HT-29 (cell line): ENCODE measurements around the gene ELMO3. TPM values are rescaled to one million over a fixed set of nuclear protein-coding genes. Genes with fewer than 3 reads are reported as not detected.

Experiments
- DNase-seq: peaks from one replicate; pipeline ENCODE4 v3.0.0-alpha.2; 2015; ENCODE audit warnings: low spot score
- total RNA-seq: library from RNA; depleted of rRNA; stranded (reverse); fragments of >200 nt; shearing (Covaris generic); gene quantifications from 2 replicates; pipeline ENCODE4 v1.2.3, GENCODE V29; 2014

The ELMO3 gene
- total RNA-seq, 1 experiment from 2014 or later: 57.4 TPM

DNA sequence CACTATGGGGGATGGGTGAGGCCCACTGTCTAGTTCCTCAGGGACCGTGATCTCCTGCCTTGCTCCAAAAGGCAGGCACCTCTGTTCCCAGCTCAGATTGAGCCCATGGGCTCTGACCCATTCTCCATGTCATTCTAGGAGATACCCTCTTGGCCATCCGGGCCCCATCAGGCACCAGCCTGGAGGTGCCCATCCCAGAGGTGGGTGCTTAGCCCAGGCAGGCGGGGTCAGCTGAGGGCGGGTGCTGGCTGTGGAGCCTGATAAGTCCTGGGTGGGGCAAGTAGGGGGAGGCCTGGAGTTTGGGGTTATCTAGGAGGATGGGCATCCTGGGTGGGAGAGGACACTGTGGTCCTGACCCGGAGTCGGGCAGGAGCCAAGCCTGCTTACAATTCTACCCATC lies 4.7 kb upstream of the ELMO3 start:
- DNase-seq: no peak

- DNase-seq: no peak
Observed at GRCh38 chr16:67195676-67196075, 3.3 kb upstream of the ELMO3 start.

- DNase-seq: no peak
Observed at GRCh38 chr16:67196881-67197280, 2.0 kb upstream of the ELMO3 start.

DNA sequence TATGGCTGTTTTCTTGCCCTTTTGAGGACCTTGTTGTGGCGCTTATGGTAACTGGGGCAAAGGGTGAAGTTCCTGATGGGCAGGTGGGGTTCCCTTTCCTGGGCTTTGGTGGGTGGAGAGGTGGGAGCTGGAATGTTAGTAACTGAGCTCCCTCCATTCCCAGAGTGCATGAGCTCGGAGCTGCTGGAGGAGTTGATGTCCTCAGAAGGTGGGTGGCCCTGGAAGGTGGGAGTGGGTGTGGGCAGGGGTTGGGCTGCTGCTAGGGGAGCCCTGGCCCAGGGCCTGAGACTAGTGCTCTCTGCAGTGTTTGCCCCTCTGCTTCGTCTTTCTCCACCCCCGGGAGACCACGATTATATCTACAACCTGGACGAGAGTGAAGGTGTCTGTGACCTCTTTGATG lies 1.2 kb upstream of the ELMO3 start:
- no peak for DNase-seq

- peak; percentile 82 for DNase-seq
Observed at GRCh38 chr16:67198238-67198734, 645 bp upstream of the ELMO3 start.

DNA sequence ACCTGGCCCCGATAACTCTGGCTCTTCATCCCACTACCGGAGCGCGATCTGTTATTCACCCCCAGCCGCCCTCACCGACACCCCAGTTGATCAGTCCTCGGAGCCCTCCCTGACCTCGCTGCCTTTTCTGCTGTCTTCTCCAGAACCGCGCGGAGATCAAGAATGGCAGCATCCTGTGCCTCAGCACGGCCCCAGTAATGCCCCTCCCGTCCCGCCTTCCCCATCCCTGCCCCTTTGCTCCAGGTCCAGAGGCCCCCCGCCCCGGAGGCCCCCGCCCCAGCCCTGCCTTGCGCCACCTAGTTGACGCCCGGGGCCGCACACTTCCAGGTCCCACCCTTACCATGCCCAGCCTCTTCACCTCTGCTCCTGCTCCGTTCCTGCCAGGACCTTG lies 872 bp downstream of the ELMO3 start:
- no peak for DNase-seq

- DNase-seq: no peak
Observed at GRCh38 chr16:67200491-67200890, 1.6 kb downstream of the ELMO3 start.

DNA sequence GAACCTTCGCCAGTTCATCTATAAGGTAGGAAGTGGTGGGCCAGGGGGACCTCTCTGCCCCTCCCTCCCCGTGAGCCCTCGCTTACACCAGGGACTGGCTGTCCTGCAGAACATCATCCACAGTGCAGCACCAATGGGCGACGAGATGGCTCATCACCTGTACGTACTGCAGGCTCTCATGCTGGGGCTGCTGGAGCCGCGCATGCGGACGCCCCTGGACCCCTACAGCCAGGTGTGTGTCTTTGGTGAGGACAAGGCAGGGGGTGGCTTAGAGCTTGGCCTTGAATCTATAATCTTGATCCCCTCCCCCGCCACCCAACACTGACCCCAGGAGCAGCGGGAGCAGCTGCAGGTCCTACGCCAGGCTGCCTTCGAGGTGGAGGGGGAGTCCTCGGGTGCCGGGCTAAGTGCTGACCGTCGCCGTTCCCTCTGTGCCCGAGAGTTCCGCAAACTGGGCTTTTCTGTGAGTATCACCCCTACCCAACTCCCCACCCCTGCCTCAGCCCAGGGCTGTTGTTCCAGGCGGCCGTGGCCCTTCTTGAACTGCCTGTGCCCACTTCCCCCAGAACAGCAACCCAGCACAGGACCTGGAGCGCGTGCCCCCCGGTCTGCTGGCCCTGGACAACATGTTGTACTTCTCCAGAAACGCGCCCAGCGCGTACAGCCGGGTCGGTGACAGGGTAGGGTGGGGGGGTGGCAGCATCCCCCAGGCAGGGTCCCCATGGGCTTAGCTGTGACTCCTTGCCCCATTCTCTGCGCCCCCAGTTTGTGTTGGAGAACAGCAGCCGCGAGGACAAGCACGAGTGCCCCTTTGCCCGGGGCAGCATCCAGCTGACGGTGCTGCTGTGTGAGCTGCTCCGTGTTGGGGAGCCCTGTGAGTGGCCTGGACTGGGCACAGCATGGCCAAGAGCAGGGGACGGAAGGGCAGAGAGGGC lies 2.7 kb downstream of the ELMO3 start:
- DNase-seq: no peak

- no peak for DNase-seq
Observed at GRCh38 chr16:67202426-67202825, 3.5 kb downstream of the ELMO3 start.

DNA sequence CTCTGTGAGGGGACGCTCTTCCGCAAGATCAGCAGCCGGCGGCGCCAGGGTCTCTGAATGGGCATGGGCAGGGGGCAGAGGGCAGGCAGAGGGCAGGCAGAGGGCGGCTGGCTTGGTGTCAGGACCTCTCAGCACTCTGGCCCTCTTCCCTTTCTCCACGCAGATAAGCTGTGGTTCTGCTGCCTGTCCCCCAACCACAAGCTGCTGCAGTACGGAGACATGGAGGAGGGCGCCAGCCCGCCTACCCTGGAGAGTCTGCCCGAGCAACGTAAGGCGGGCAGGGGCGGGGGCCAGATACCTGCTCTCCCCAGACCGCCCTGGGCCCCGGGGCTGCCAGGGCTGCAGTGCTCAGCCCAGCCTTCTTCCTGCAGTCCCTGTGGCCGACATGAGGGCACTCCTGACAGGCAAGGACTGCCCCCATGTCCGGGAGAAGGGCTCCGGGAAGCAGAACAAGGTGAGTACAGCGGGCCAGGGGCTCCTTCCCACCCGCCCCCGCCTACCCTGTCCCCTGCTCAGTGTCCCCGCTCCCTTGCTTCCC lies 4.1 kb downstream of the ELMO3 start:
- no peak for DNase-seq

DNA sequence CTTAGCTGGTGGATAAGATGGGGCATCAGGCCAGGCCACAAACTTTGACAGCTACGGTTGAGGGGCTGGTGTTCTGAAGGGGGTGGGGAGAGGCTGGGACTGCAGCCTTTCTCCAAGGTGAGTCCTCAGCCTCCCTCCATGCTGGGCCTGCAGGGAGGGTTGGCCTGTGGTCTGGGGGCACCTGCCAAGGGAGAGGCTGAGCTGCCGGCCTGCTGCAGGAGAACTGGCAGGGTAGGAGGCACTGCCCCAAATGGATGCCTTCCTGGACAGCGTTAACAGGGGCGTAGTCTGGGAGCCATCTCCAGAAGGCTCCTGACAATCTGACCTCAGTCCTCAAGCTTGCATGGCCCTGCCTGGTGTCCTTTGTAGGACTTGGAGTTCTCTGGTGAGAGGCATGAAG lies 5.1 kb downstream of the ELMO3 start:
- no peak for DNase-seq

- DNase-seq: no peak
Observed at GRCh38 chr16:67206129-67206837, 7.4 kb downstream of the ELMO3 start.

DNA sequence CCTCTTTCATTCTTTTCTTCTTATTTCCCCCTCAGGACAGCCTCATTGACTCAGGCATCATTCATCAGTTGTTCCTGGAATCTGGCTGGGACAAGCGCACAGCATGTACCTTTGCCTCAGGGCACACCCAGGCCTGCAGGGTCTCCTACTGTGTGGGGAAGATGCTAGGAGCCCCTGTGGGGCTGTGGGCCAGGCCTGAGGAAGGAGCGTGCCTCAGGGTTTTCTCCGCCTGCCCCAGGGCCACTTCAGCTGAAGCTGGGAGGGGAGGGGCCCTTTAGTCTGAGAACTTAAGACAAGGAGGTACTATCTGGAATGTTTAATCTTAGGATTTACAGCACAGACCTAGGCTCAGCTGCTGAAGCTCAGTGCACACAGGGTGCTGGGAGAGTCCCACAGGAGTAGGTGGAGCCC lies 7.9 kb downstream of the ELMO3 start:
- no peak for DNase-seq

DNA sequence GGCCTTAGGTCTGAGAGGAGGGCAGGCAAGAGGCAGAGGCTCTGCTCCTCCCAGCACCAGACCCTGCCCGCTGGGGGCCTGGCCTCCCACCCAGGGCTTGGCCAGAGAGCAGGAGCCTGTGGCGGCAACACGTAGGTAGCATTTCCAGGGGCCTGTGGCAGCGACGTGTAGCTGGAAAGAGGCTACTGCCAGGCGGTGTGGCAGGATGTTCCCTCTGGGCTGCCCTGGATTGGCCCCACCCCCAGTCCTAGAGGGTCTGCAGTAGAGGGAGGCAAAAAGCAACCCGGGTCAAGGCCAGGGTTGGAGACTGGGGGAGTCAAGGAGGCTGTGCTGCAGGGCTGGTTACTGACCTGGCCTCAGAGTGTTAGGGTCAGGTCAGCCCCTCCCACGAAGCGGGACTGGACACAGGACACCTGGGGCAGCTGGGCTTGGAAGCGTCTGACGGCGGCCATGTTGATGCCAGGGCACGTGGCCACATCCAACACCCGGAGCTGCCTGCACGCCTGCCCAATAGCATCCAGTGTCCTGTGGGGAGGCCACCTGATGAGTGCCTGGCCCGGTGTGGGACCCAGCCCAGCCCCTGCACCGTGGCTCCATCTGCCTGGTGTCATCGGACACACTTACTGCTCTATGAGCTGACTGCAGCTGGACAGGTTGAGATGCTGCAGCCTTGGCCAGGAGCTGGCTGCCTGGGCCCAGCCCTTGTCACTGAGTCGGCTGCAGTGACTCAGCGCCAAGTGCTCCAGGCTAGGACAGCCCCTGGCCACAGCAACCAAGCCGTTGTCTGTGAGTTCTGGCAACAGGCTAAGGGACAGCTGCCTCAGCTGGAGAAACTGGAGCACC lies 8.5 kb downstream of the ELMO3 start:
- DNase-seq: no peak

DNA sequence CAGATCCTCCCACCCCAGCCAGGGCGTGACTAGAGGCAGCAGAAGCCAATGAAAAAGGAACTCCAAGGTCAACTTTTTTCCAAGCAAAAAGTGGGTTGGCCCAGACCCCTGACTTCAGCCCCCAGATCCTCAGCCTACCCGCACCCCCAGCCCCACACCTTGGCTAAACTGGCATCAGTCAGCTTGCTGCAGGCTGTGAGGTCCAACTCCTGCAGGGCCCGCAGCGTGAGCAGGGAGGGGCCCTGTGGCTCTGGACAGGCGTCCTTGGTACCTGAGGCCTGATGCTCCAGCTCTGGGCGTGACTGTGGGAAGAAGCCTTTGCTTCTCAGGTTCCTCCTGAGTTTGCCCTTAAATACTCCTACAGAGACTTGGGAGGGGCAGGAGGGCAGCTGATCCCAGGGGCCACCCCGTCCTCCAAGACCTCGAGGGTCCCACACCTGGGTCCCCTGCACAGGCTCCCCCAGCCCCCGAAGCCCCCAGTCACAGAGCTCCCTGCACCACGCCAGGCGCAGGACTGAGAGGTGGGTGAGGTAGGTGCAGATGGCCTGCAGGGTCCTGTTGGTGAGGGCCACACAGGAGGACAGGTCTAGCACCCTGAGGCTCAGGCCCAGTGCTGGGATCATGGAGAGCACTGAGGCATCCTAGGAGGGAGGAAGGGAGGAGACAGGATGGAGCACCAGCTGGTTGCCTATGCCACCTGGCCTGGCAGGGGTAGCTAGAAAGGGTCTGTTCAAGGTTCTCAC lies 9.4 kb downstream of the ELMO3 start:
- DNase-seq: no peak

- DNase-seq: no peak
Observed at GRCh38 chr16:67209565-67209964, 10.6 kb downstream of the ELMO3 start.

DNA sequence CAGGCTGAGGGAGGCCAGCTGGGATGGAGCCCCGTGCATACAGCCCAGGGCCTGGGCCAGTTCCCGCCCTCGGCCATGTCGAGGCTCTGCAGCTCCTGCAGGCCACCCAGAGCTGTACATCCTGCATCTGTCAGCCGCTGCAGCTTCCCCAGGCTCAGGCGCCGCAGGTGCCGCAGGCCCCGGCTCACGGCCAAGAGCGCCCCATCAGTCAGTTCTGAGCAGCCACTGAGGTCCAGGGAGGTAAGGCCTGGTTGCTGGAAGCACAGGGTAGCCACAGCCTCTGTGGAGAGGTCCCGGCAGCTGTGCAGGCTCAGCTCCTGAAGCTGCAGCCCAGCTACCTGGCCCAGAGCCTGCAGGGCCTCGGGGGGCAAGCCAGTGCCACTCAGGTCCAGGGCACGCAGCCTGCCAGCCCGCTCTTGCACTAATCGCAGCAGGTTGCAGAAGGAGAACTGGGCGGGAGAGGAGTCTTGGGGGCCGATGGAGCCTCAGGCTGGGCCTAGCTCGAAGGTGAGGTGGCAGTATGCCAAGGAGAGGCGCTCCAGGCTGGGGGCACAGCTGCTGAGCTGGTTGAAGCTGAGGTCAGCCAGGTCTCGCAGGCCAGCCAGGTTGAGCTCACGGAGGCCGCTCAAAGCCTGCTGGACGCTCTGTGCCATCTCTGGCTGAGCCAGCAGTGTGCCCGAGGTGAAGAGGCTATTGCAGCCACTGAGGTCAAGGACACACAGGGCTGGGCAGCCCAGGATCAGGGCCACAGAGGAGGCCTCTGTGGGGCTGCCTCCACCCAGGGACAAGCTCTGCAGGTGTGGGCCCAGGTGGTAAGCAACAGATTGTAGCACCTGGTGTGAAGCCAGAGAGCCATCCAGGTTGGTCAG lies 11.4 kb downstream of the ELMO3 start:
- DNase-seq: no peak

- DNase-seq: no peak
Observed at GRCh38 chr16:67211674-67212073, 12.7 kb downstream of the ELMO3 start.

DNA sequence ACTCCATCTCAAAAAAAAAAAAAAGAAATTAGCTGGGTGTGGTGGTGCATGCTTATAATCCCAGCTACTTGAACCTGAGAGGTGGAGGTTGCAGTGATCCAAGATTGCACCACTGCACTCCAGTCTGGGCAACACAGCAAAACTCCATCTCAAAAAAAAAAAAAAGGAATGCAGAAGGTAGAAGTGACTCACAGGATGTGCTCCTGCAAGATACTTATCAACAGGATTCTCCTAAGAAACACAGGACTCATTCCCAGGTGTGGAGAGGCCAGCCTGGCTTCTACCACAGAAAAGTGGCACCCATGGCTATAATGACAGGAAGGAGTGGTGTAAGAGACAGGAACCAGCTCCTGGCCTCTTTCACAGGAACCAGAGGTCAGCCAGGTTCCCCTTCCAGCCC lies 13.8 kb downstream of the ELMO3 start:
- peak; percentile 35 for DNase-seq
